DMS53 treated with DMSO at 0.1 percent for 48 hours (cell line): ENCODE results near the gene FBXW4.
A peak's percentile ranks its signal among the peaks of the same experiment; 100 is the strongest.
"Not testable (repeated sequence)": the region's sequence is repeated elsewhere in the genome, so short reads cannot be mapped to it uniquely, and the experiment has no call there.

Source experiments
- DNase-seq: peaks from one replicate; lab custom pipeline; 2025; ENCODE audit not compliant: unreplicated experiment; lab: John Stamatoyannopoulos, UW

FBXW4 gene

GRCh38 chr10:101618871-101619270, 76.1 kb downstream of the FBXW4 start:
- DNase-seq = no peak

- no peak for DNase-seq
These were observed 77.0 kb downstream of the FBXW4 start for GRCh38 chr10:101617824-101618568.

GRCh38 chr10:101617102-101617823, 77.7 kb downstream of the FBXW4 start:
- no peak for DNase-seq

GRCh38 chr10:101616415-101617101, 78.4 kb downstream of the FBXW4 start:
- DNase-seq = no peak

GRCh38 chr10:101615525-101616116, 79.3 kb downstream of the FBXW4 start:
- DNase-seq = no peak

GRCh38 chr10:101614663-101615524, 80.1 kb downstream of the FBXW4 start:
- DNase-seq = no peak

GRCh38 chr10:101613646-101614045, 81.3 kb downstream of the FBXW4 start:
- no peak for DNase-seq

GRCh38 chr10:101612872-101613271, 82.1 kb downstream of the FBXW4 start:
- no peak for DNase-seq

- DNase-seq = no peak
These were observed 82.9 kb downstream of the FBXW4 start for GRCh38 chr10:101612086-101612485.

GRCh38 chr10:101611096-101611905, 83.7 kb downstream of the FBXW4 start:
- DNase-seq = no peak

GRCh38 chr10:101609481-101609880, 85.5 kb downstream of the FBXW4 start:
- DNase-seq = no peak

- no peak for DNase-seq
These were observed 87.8 kb downstream of the FBXW4 start for GRCh38 chr10:101607124-101607523.

- peak; percentile 69 for DNase-seq
These were observed 92.1 kb downstream of the FBXW4 start for GRCh38 chr10:101602761-101603398.

GRCh38 chr10:101601541-101601940, 93.4 kb downstream of the FBXW4 start:
- DNase-seq = no peak

- DNase-seq = no peak
These were observed 97.7 kb downstream of the FBXW4 start for GRCh38 chr10:101597091-101597900.

GRCh38 chr10:101595591-101596433, 99.2 kb downstream of the FBXW4 start:
- no peak for DNase-seq

GRCh38 chr10:101593331-101593730, 101.6 kb downstream of the FBXW4 start:
- DNase-seq = not testable (repeated sequence)

GRCh38 chr10:101588879-101589278, 106.1 kb downstream of the FBXW4 start:
- no peak for DNase-seq
